Dendritic cell treated with granulocyte-macrophage colony-stimulating factor and Interleukin-4, amounts not matched to agents 40 ng/mL and 50 ng/mL, for 4 days (primary cell): ENCODE measurements around the gene ST6GAL1.
"Not testable (repeated sequence)": the region's sequence is repeated elsewhere in the genome, so short reads cannot be mapped to it uniquely, and the experiment has no call there.

ENCODE experiments used
- H3K27ac Mint-ChIP-seq: one replicate; pipeline ENCODE4 v1.8.0; 2022; ENCODE audit warnings: mild to moderate bottlenecking, mixed read lengths
- H3K27me3 Mint-ChIP-seq: one replicate; pipeline ENCODE4 v1.8.0; 2022; ENCODE audit warnings: mild to moderate bottlenecking, mixed read lengths
- H3K36me3 Mint-ChIP-seq: one replicate; pipeline ENCODE4 v1.8.0; 2022; ENCODE audit warnings: low read depth, mixed read lengths
- H3K4me1 Mint-ChIP-seq: one replicate; pipeline ENCODE4 v1.8.0; 2022; ENCODE audit warnings: low read depth, mixed read lengths
- H3K4me3 Mint-ChIP-seq: one replicate; pipeline ENCODE4 v1.8.0; 2022; ENCODE audit warnings: mild to moderate bottlenecking, moderate library complexity, mixed read lengths
- H3K9me3 Mint-ChIP-seq: one replicate; pipeline ENCODE4 v1.8.0; 2022; ENCODE audit warnings: mixed read lengths
- intact Hi-C: fragments of 100-400 bp; cut with micrococcal nuclease; formaldehyde crosslinking; loops from one replicate; pipeline ENCODE4 v1.15.0; 2022

ST6GAL1 gene

DNA sequence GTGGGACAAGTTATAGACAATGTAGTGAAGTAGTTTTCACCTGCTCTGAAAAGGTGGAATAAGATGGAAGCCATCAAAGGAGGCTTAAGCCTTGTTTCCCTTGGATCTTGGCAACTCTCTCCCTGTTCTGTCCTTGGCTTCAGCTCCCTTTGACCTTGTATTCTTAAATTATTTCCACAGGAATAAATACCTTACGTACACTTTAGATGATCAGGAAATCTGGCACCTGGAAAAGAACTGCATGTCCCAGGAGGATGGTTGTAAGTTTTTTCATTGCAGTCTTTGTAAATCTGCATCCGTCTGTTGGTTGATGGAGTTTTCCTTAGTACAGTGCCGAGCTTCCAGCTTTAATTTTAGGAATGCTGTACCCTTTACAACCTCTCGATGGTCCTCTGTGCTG lies 11.8 kb downstream of the ST6GAL1 start:
- Mint-ChIP-seq H3K9me3 (no peaks in the 10 kb centered on the region), H3K27ac (no peak overlapping the region), H3K4me1 (peaks cover 62% of the 10 kb centered on the region), H3K36me3 (peaks cover 95% of the 10 kb centered on the region), H3K4me3 (no peak overlapping the region), H3K27me3 (no peaks in the 10 kb centered on the region)
- intact Hi-C loops = no loop called here

DNA sequence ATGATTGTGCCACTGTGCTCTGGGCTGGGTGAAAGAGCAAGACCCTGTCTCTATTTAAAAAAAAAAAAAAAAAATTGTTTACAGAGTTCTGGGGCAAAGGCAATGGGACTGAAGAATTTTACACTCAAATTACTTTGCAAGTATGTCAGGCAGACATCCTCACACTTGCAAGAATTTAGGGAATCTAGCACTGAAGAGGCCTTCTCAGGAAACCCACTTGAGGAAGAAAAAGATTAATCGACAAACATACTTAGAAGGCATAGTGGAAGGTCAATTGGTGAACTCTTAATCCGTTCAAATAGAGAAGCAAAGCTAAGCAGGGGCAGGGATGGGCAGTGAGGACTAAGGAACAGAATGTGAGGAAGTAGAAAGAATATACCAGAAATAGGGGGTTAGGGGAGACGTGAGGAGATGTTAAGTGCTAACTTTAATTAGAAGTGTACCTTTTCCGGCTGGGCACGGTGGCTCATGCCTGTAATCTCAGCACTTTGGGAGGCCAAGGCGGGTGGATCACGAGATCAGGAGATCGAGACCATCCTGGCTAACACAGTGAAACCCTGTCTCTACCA lies 15.0 kb downstream of the ST6GAL1 start:
- H3K27ac Mint-ChIP-seq = no peak overlapping the region
- H3K36me3 Mint-ChIP-seq = peaks cover 98% of the 10 kb centered on the region
- intact Hi-C loops = no loop called here
- no peaks in the 10 kb centered on the region for H3K9me3 Mint-ChIP-seq
- no peaks in the 10 kb centered on the region for H3K27me3 Mint-ChIP-seq
- peaks cover 65% of the 10 kb centered on the region for H3K4me1 Mint-ChIP-seq
- H3K4me3 Mint-ChIP-seq = no peak overlapping the region

- Mint-ChIP-seq H3K36me3 (peaks cover 98% of the 10 kb centered on the region), H3K27me3 (no peaks in the 10 kb centered on the region), H3K9me3 (peaks cover 8% of the 10 kb centered on the region), H3K4me3 (no peak overlapping the region), H3K27ac (no peak overlapping the region), H3K4me1 (peaks cover 65% of the 10 kb centered on the region)
- intact Hi-C loops = no loop called here
These were observed 16.5 kb downstream of the ST6GAL1 start for GRCh38 chr3:186946756-186947375.

DNA sequence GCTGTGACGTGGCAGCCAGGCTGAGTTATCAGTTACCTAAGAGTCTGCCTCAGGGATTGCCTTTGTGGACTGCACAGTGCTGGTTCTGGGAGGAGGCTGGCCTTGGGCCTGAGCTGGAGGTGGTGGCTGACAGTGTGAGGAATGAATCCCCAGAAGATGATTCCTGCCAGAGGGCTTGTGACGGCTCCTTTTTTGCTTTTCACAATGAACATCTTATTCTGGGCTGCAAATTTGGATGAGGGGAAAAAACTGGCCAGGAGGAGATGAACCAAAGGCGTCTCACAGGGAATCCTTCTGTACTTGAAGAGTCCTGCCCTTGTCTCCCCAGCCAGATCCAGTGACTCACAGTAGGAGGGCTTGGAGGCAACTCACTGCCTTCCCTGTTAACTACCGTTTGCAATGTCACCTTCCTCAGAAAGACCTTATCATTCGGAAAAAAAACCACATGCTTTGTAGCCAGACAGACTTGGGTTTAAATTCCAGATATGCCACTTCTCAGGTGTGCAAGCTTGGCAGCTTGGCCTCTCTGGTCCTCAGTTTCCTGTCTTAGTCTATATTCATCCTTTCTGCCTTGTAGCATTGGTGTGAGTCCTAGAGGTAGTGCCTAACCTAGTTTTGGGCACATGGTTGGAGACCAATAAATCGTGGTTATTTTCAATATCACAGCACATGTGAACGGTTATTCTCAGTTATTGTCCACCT lies 19.1 kb downstream of the ST6GAL1 start:
- no peaks in the 10 kb centered on the region for H3K27me3 Mint-ChIP-seq
- peaks cover 82% of the 10 kb centered on the region for H3K4me1 Mint-ChIP-seq
- H3K9me3 Mint-ChIP-seq = peaks cover 9% of the 10 kb centered on the region
- intact Hi-C loops = no loop called here
- H3K36me3 Mint-ChIP-seq = peaks cover 98% of the 10 kb centered on the region
- H3K27ac Mint-ChIP-seq = peak overlapping the region; percentile 49
- no peak overlapping the region for H3K4me3 Mint-ChIP-seq

DNA sequence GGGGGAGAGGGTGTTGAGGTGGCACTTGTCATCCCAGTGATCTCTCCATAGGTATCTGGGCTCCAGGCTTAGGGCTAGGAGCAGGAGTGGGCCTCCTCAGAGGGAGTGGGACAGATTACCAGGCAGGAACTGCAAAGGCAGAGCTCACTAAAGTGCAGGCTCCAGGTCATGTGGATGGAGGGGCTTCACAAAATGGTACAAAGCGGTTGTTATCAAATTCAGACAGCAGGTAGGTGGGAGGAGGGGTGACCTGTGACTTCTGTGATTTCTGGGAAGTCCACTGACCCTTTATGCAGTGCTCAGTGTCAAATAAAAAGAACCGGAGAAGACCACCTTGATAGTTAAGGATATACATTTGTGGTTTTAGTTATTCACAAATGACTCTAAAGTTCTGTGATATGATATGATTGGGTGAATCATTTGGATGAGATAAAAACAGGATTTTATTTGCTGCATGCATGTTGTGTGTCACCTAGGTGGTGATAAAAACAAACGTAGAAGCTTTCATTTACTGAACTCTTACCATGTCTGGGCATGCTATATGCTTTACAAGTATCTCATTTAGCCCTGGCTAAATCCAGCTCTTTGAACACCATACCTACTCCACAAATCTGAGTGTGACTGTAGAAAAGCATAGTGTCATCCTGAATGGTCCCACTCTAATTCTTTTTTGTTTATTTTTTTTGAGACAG lies 20.2 kb downstream of the ST6GAL1 start:
- H3K4me3 Mint-ChIP-seq = no peak overlapping the region
- H3K27ac Mint-ChIP-seq = peak overlapping the region; percentile 49
- intact Hi-C loops = loop anchor here (10.0 kb wide), 1 partner anchor 64 kb away; no protein-coding TSS in a partner anchor
- H3K4me1 Mint-ChIP-seq = peaks cover 83% of the 10 kb centered on the region
- no peaks in the 10 kb centered on the region for H3K27me3 Mint-ChIP-seq
- peaks cover 9% of the 10 kb centered on the region for H3K9me3 Mint-ChIP-seq
- H3K36me3 Mint-ChIP-seq = peaks cover 98% of the 10 kb centered on the region

DNA sequence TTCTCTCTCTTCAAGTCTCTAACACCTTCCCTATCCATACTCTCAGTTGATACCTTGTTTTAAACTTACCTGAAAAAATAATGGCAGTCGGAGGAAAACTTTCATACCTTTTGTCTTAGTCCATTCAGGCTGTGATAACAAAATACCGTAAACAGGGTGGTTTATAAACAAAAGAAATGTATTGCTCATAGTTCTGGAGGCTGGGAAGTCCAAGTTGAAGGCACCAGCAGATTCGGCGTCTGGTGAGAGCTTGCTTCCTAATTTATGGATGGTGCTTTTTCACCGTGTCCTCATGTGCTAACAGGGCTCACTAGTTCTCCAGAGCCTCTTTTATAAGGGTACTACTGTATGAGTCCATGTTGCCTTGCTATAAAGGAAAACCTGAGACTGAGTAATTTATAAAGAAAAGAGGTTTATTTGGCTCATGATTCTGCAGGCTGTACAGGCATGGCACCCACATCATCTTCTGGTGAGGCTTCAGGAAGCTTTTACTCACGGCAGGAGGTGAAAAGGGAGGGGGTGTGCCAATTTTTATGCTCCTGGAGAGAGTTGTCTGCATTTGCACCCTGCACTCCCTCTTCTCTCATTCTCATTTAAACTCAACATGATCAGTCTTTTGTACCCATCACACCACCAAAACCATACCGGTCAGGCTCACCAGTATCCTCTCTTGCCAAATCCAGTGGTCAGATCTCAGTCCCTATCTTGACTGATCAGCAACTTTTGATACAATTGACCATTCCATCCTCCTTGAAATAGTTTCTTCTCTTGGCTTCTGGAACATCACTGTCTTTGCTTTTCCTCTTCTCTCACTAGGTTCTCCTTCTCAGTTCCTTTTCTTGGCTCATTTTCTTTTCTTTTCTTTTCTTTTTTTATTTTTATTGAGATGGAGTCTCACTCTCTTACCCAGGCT lies 21.6 kb downstream of the ST6GAL1 start:
- intact Hi-C loops = loop anchor here (10.0 kb wide), 1 partner anchor 63 kb away; no protein-coding TSS in a partner anchor
- H3K4me1 Mint-ChIP-seq = peaks cover 89% of the 10 kb centered on the region
- peaks cover 98% of the 10 kb centered on the region for H3K36me3 Mint-ChIP-seq
- H3K27ac Mint-ChIP-seq = peak overlapping the region; percentile 70
- no peaks in the 10 kb centered on the region for H3K27me3 Mint-ChIP-seq
- H3K9me3 Mint-ChIP-seq = peaks cover 9% of the 10 kb centered on the region
- H3K4me3 Mint-ChIP-seq = no peak overlapping the region

DNA sequence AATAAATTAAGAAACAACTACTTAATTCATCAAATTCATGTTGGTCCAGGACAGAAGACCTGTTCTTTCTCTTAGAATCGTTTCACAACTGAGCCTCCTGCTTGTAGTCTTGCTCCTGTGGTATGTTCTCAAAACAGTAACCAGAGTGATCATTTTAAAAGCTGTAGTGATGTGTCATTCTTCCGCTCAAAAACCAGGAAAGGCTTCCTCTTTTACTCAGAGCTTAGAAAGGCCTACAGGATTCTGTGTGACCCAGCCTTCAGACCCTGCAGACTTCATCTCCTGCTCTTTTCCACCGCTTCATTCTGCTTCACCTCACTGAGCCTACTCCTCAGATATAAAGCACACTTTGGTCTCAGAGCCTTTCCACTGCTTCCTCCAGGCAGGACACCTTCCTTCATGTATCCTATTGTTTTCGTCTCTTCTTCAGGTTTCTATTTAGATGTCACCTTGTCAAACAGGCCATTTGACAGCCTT lies 22.7 kb downstream of the ST6GAL1 start:
- Mint-ChIP-seq H3K27ac (peak overlapping the region; percentile 70), H3K27me3 (no peaks in the 10 kb centered on the region), H3K4me3 (peak overlapping the region; percentile 18), H3K36me3 (peaks cover 100% of the 10 kb centered on the region), H3K9me3 (peaks cover 9% of the 10 kb centered on the region), H3K4me1 (peaks cover 89% of the 10 kb centered on the region)
- intact Hi-C loops = loop anchor here (10.0 kb wide), 1 partner anchor 62 kb away; no protein-coding TSS in a partner anchor

DNA sequence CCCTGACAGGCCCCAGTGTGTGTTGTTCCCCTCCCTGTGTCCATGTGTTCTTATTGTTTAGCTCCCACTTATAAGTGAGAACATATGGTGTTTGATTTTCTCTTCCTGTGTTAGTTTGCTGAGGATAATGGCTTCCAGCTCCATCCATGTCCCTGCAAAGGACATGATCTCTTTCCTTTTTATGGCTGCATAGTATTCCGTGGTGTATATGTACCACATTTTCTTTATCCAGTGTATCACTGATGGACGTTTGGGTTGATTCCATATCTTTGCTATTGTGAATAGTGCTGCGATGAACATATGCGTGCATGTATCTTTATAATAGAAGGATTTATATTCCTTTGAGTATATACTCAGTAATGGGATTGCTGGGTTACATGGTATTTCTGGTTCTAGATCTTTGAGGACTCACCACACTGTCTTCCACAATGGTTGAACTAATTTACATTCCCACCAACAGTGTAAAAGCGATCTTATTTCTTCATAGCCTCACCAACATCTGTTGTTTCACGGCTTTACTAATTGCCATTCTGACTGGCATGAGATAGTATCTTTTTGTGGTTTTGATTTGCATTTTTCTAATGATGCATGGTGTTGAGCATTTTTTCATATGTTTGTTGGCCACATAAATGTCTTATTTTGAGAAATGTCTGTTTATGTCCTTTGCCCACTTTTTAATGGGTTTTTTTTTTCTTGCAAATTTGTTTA lies 23.8 kb downstream of the ST6GAL1 start:
- Mint-ChIP-seq H3K4me1 (peaks cover 82% of the 10 kb centered on the region), H3K36me3 (peaks cover 92% of the 10 kb centered on the region)
- intact Hi-C loops = loop anchor here (10.0 kb wide), 1 partner anchor 61 kb away; no protein-coding TSS in a partner anchor
- H3K4me3 Mint-ChIP-seq, H3K27ac Mint-ChIP-seq, H3K27me3 Mint-ChIP-seq, H3K9me3 Mint-ChIP-seq: not testable (repeated sequence)

DNA sequence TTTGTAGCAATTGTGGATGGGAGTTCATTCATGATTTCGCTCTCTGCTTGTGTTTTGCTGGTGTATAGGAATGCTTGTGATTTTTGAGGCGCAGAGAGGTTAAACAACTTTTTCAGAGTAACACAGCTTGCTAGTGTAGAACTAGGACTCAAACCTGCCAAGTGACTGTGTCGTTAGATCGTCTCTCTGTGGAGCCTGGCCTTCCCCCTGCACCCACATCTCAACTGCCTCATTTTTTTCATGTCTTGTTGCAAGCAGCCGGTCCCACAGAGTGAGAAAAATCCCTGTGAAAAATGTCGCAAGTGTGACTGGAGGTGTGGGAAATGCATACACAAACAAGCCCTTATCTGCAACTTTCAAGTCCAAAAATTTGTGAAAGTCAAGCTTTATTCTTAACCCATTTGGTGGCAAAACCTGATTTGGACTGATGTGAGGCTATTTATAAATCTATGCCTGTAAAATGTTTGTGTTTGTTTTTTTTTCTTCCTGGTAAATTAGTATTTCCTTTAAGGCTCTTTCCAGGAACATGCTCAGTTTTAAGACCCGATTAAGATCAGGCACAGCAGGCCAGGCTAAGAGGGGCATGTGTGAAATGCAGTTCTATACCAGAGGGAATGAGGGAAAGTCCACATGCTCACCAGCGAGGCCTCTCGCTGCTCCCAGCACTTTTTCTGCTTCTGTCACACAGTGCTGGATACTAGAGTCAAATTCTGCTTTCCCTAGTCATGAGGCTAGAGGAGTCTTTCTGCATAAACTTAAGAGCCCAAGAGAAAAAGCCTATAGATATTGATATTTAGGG lies 25.8 kb downstream of the ST6GAL1 start:
- Mint-ChIP-seq H3K4me1 (peaks cover 81% of the 10 kb centered on the region), H3K9me3 (peaks cover 8% of the 10 kb centered on the region), H3K27me3 (no peaks in the 10 kb centered on the region), H3K27ac (no peak overlapping the region), H3K36me3 (peaks cover 79% of the 10 kb centered on the region), H3K4me3 (no peak overlapping the region)
- intact Hi-C loops = loop anchor here (10.0 kb wide), 1 partner anchor 59 kb away; no protein-coding TSS in a partner anchor

- peaks cover 75% of the 10 kb centered on the region for H3K36me3 Mint-ChIP-seq
- H3K9me3 Mint-ChIP-seq = no peaks in the 10 kb centered on the region
- no peak overlapping the region for H3K27ac Mint-ChIP-seq
- intact Hi-C loops = loop anchor here (10.0 kb wide), 1 partner anchor 56 kb away; no protein-coding TSS in a partner anchor
- no peaks in the 10 kb centered on the region for H3K27me3 Mint-ChIP-seq
- no peak overlapping the region for H3K4me3 Mint-ChIP-seq
- H3K4me1 Mint-ChIP-seq = peaks cover 64% of the 10 kb centered on the region
These were observed 28.8 kb downstream of the ST6GAL1 start for GRCh38 chr3:186959029-186959624.

DNA sequence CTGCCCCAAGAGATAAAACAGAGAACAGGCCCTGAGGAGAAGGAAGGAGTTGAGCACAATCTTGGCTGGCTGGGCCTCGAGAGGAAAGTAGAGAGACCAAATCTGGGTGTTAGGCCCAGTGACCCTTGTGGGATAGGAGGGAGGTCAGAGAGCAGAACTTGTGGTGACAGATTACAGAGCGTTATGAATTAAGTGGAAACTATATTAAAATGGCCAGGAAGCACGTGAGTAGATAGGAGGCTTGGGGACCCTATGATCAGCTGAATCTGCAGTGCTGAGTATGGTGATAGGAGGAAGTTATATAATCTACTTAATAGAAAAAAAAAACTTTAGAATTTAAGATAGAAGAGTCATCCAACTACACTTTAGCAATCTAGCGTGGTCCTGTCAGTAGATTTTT lies 30.0 kb downstream of the ST6GAL1 start:
- intact Hi-C loops = no loop called here
- Mint-ChIP-seq H3K27me3 (no peaks in the 10 kb centered on the region), H3K27ac (peak overlapping the region; percentile 10), H3K9me3 (no peaks in the 10 kb centered on the region), H3K4me3 (no peak overlapping the region), H3K4me1 (peaks cover 54% of the 10 kb centered on the region), H3K36me3 (peaks cover 75% of the 10 kb centered on the region)

DNA sequence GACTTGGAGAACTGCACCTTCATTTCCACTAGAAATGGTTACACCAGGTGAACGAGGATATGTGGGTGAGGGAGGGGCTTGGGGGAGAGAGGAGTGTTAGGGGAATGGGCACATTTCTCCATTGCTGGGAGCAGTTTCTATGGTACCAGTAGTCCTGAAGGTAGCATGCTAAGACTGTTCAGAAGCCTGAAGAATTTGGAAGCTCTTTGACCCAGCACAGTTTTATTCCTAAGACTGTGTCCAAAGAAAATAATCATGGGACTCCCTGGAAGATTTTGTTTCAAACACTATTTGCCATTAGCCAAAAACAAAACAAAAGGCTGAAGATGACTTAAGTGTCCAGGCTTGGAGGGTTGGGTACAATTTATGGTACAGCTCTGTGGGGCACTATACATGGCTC lies 32.1 kb downstream of the ST6GAL1 start:
- no peaks in the 10 kb centered on the region for H3K9me3 Mint-ChIP-seq
- intact Hi-C loops = no loop called here
- no peak overlapping the region for H3K27ac Mint-ChIP-seq
- H3K4me1 Mint-ChIP-seq = peaks cover 41% of the 10 kb centered on the region
- H3K4me3 Mint-ChIP-seq = no peak overlapping the region
- peaks cover 75% of the 10 kb centered on the region for H3K36me3 Mint-ChIP-seq
- H3K27me3 Mint-ChIP-seq = no peaks in the 10 kb centered on the region
